ENCODE measurements around the gene PUS10. TPM values are rescaled to one million over a fixed set of nuclear protein-coding genes. Genes with fewer than 3 reads are reported as not detected.
A peak's percentile ranks its signal among the peaks of the same experiment; 100 is the strongest.

PUS10 gene
- total RNA-seq, 6 experiments from 2014 or later, result 8.6 to 15.3 (median 13.1) TPM

DNA sequence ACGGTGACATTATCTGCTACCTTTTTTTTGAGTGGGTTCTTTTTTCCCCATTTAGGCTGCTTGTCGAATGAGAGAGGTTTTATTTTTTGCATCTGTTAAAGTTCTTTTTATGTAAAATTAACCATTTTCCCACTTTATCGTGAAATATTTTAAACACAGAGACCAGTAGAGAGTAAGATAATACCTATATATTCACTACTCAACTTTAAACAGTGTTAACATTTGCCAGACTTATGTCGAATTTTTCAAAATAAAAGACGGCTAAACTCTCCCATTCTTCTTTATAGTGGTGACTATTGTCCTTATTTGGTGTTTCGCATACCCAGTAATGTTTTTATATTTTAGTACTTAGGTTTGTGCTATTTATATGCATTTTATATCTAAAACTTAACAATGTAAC is 743 bp upstream of the PUS10 start:
- DNase-seq (no peak), ATAC-seq (no peak)
- Histone ChIP-seq H3K9me3 (no peaks in the 10 kb centered on the region), H3K27me3 (no peaks in the 10 kb centered on the region), H3K4me3 (peak overlapping the region; percentile 73 to 95 (median 83)), H3K36me3 (peaks cover 0 to 1% (median 0%) of the 10 kb centered on the region in 4 donors), H3K4me1 (peaks cover 0 to 27% (median 4%) of the 10 kb centered on the region in 4 donors), H3K27ac (peak overlapping the region; percentile 90 to 95 (median 92))
- TF ChIP-seq POLR2A (IDR thresholded peaks at IDR 0.05), result no peak
- TF ChIP-seq, protein P1, sequence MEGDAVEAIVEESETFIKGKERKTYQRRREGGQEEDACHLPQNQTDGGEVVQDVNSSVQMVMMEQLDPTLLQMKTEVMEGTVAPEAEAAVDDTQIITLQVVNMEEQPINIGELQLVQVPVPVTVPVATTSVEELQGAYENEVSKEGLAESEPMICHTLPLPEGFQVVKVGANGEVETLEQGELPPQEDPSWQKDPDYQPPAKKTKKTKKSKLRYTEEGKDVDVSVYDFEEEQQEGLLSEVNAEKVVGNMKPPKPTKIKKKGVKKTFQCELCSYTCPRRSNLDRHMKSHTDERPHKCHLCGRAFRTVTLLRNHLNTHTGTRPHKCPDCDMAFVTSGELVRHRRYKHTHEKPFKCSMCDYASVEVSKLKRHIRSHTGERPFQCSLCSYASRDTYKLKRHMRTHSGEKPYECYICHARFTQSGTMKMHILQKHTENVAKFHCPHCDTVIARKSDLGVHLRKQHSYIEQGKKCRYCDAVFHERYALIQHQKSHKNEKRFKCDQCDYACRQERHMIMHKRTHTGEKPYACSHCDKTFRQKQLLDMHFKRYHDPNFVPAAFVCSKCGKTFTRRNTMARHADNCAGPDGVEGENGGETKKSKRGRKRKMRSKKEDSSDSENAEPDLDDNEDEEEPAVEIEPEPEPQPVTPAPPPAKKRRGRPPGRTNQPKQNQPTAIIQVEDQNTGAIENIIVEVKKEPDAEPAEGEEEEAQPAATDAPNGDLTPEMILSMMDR (IDR thresholded peaks at IDR 0.05), result no peak
- intact Hi-C loops (cut with DNase I), result no loop called here
- whole genome bisulfite sequencing (ENCODE audit: insufficient coverage, low coverage, low lambda C conversion rate, missing lambda C conversion rate), result 13% methylated on average over 6 of the region's 6 CpGs

DNA sequence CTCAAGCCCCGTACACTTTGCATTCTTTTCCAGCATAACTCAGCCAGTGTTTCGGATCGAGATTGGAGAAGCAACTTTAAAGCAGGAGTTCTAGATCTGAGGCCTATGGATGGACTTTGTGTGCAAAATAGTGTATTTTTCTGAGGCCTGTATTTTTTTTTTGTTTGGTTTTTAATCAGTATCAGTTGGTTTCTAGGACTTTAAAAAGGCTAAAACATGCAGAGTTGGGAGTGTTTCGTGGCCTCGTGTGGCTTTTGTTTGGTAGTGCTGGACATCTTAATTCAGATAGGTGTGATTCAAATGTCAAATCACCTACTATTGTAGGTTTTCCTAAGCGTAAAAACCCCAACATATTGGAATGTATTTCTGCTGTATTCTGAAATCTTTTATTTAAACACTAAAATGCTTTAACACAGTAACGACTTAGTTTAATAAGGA is 282 bp upstream of the PUS10 start:
- 0% methylated on average over 7 of the region's 7 CpGs for WGBS (ENCODE audit: insufficient coverage, low coverage, low lambda C conversion rate, missing lambda C conversion rate)
- H3K4me1 ChIP-seq, result peaks cover 0 to 27% (median 4%) of the 10 kb centered on the region in 4 donors
- TF ChIP-seq POLR2A (IDR thresholded peaks at IDR 0.05), result no peak
- peak overlapping the region; percentile 73 to 95 (median 83) for H3K4me3 ChIP-seq
- intact Hi-C loops (cut with DNase I), result no loop called here
- peak in 3 of 4 donors; percentile 0 to 7 (median 0) for ATAC-seq
- DNase-seq, result no peak
- peak overlapping the region; percentile 90 to 95 (median 92) for H3K27ac ChIP-seq
- H3K9me3 ChIP-seq, result no peaks in the 10 kb centered on the region
- H3K36me3 ChIP-seq, result no peaks in the 10 kb centered on the region
- no peaks in the 10 kb centered on the region for H3K27me3 ChIP-seq

DNA sequence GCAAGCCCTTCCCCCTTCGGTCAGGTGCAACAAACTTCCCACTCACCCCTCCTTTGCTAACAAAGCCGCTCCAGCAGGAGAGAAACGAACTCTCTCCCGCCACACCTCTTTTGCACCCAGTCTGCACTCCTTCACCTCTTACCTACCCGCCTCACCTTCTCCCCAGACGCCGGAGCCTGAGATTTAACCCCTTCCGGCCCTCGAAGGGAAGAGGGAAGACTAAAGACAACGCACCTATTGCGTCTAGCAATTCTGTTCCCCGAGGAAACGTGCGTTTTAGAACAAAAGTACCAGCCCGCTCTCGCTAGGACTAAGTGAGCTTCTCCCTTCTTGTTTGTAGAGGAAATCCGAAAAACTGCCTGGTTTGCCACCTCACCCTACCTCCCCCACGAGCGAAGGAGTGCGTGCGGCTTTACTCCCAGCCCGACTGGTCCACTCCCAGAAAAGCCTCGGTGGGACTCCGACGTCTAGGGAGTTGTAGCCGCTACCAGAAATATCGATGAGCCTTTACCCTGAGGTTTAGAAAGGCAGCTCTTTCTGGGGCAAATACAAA is 976 bp downstream of the PUS10 start:
- H3K36me3 ChIP-seq, result no peaks in the 10 kb centered on the region
- WGBS (ENCODE audit: insufficient coverage, low coverage, low lambda C conversion rate, missing lambda C conversion rate), result 1% methylated on average over 23 of the region's 27 CpGs
- peak; percentile 73 to 78 (median 77) for DNase-seq
- peak overlapping the region; percentile 73 to 95 (median 83) for H3K4me3 ChIP-seq
- no peaks in the 10 kb centered on the region for H3K9me3 ChIP-seq
- intact Hi-C loops (cut with DNase I), result no loop called here
- peak overlapping the region; percentile 90 to 95 (median 92) for H3K27ac ChIP-seq
- no peaks in the 10 kb centered on the region for H3K27me3 ChIP-seq
- peak; percentile 75 to 86 (median 79) for ATAC-seq
- H3K4me1 ChIP-seq, result peaks cover 0 to 27% (median 4%) of the 10 kb centered on the region in 4 donors
- TF ChIP-seq, protein P1 (IDR thresholded peaks at IDR 0.05), result no peak
- no peak for TF ChIP-seq POLR2A (IDR thresholded peaks at IDR 0.05)

DNA sequence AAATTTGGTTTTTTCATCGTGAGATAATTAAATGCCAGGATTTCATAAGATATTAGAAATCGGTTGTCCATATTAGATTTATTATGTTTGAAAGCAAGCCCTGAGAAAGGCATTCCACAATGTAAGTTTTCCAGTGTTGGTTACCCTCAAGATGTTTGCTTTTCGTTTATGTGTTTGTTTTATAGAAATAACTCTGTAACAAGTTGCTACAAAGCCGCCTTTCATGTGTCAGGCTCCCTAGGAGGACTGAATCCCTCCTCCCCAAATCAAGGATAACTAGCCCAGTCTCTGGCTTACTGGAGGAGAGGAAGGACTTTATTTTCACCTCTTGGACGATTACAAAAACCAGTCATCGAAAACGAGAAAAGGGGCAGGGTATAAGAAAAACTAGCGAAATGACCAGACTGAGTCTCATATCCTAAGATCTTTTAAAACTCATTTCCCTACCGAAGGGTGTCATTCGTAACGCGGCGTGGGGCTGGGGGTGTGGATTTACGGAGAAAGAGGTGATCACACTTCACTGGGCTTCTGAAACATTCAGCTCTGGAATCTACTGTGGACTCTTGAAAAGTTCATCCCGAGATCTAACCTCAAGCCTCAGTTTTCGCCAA is 1.6 kb downstream of the PUS10 start:
- H3K27me3 ChIP-seq, result no peaks in the 10 kb centered on the region
- peak overlapping the region; percentile 73 to 95 (median 83) for H3K4me3 ChIP-seq
- no peaks in the 10 kb centered on the region for H3K36me3 ChIP-seq
- under 1% methylated on average over 16 of the region's 16 CpGs for WGBS (ENCODE audit: insufficient coverage, low coverage, low lambda C conversion rate, missing lambda C conversion rate)
- peaks cover 0 to 27% (median 4%) of the 10 kb centered on the region in 4 donors for H3K4me1 ChIP-seq
- intact Hi-C loops (cut with DNase I), result no loop called here
- H3K27ac ChIP-seq, result peak overlapping the region; percentile 90 to 95 (median 92)
- H3K9me3 ChIP-seq, result no peaks in the 10 kb centered on the region
- ATAC-seq, result no peak
- TF ChIP-seq, protein P1 (IDR thresholded peaks at IDR 0.05), result no peak
- no peak for TF ChIP-seq POLR2A (IDR thresholded peaks at IDR 0.05)
- DNase-seq, result no peak

DNA sequence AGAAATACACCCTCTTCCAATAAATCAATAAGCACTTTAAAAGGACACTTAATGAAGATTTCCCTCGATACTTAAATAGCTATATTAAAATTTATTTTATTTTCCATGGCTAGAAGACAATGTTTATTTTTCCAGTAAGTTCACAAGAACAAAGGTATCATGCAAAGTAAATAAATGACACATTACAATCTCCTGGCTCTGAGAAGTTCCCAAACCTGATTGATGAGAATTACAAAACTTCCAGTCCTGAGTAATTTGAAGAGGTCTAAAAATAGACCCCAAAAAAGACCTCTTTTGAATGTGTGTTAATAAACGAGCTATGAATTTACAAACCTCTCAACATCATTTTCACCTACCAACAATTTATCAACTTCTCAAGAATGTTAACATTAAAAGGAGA is 2.1 kb downstream of the PUS10 start:
- intact Hi-C loops (cut with DNase I), result no loop called here
- DNase-seq (no peak), ATAC-seq (peak in 1 of 4 donors; percentile 10)
- peak overlapping the region in 2 of 3 donors; percentile 90 to 95 for H3K27ac ChIP-seq
- WGBS (ENCODE audit: insufficient coverage, low coverage, low lambda C conversion rate, missing lambda C conversion rate), result 11% methylated on average over 2 of the region's 2 CpGs
- TF ChIP-seq, protein P1 (IDR thresholded peaks at IDR 0.05), result no peak
- TF ChIP-seq POLR2A (IDR thresholded peaks at IDR 0.05), result no peak
- peak overlapping the region; percentile 73 to 95 (median 83) for H3K4me3 ChIP-seq
- no peaks in the 10 kb centered on the region for H3K27me3 ChIP-seq
- peaks cover 0 to 27% (median 4%) of the 10 kb centered on the region in 4 donors for H3K4me1 ChIP-seq
- no peaks in the 10 kb centered on the region for H3K9me3 ChIP-seq
- no peaks in the 10 kb centered on the region for H3K36me3 ChIP-seq

Measured in right lobe of liver (tissue), 6 donors.